ENCODE measurements around the gene LGALS3. TPM values are rescaled to one million over a fixed set of nuclear protein-coding genes. Genes with fewer than 3 reads are reported as not detected.

Gene LGALS3
- polyA plus RNA-seq, 2 of the 4 experiments (the other 2 are of a cell fraction): 60.2 to 61.0 TPM

DNA sequence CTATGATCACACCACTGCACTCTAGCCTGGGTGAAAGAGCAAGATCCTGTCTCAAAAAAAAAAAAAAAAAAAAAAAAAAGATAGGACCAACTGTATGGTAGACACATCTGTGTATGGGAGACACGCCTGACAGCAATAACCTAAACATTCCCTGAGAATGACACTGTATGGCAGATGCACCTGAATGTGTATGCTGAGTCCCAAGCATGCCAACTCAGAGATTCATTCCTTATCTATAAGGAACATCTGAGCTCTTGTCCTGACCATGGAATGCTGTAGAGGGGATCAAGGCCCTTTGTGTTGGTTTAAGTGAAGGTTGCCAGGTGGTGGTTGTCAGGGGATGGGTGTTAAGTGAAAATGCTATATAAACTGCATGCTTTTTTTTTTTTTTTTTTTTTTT lies 19.2 kb upstream of the LGALS3 start:
- WGBS (ENCODE audit: missing lambda C conversion rate): 87% methylated on average over 1 of the region's 1 CpG
- TF ChIP-seq, protein P1, sequence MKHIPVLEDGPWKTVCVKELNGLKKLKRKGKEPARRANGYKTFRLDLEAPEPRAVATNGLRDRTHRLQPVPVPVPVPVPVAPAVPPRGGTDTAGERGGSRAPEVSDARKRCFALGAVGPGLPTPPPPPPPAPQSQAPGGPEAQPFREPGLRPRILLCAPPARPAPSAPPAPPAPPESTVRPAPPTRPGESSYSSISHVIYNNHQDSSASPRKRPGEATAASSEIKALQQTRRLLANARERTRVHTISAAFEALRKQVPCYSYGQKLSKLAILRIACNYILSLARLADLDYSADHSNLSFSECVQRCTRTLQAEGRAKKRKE (CRISPR knock-in tag; IDR thresholded peaks at IDR 0.05; ENCODE audit: low read depth): no peak
- TF ChIP-seq ZFP36 (IDR thresholded peaks at IDR 0.05; ENCODE audit: borderline replicate concordance, partially characterized antibody): no peak
- TF ChIP-seq TFCP2L1 (CRISPR knock-in tag; IDR thresholded peaks at IDR 0.05): no peak
- TF ChIP-seq FOSL2 (IDR thresholded peaks at IDR 0.05): no peak
- no peak for TF ChIP-seq FOSL2 (CRISPR knock-in tag; IDR thresholded peaks at IDR 0.05)
- TF ChIP-seq SMC3 (IDR thresholded peaks at IDR 0.05): no peak
- TF ChIP-seq, protein P2, sequence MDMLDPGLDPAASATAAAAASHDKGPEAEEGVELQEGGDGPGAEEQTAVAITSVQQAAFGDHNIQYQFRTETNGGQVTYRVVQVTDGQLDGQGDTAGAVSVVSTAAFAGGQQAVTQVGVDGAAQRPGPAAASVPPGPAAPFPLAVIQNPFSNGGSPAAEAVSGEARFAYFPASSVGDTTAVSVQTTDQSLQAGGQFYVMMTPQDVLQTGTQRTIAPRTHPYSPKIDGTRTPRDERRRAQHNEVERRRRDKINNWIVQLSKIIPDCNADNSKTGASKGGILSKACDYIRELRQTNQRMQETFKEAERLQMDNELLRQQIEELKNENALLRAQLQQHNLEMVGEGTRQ (IDR thresholded peaks at IDR 0.05): no peak
- no peak for TF ChIP-seq CBX8 (IDR thresholded peaks at IDR 0.05)
- TF ChIP-seq, protein P3, sequence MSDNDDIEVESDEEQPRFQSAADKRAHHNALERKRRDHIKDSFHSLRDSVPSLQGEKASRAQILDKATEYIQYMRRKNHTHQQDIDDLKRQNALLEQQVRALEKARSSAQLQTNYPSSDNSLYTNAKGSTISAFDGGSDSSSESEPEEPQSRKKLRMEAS (IDR thresholded peaks at IDR 0.05): no peak
- TF ChIP-seq FOSB (CRISPR knock-in tag; IDR thresholded peaks at IDR 0.05): no peak
- no peak for TF ChIP-seq CBX2 (IDR thresholded peaks at IDR 0.05; ENCODE audit: borderline replicate concordance, low read depth)
- TF ChIP-seq EHMT2 (IDR thresholded peaks at IDR 0.05; ENCODE audit: low read depth): no peak
- TF ChIP-seq EHF (CRISPR knock-in tag; IDR thresholded peaks at IDR 0.05): no peak
- TF ChIP-seq, protein P4, sequence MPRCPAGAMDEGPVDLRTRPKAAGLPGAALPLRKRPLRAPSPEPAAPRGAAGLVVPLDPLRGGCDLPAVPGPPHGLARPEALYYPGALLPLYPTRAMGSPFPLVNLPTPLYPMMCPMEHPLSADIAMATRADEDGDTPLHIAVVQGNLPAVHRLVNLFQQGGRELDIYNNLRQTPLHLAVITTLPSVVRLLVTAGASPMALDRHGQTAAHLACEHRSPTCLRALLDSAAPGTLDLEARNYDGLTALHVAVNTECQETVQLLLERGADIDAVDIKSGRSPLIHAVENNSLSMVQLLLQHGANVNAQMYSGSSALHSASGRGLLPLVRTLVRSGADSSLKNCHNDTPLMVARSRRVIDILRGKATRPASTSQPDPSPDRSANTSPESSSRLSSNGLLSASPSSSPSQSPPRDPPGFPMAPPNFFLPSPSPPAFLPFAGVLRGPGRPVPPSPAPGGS (IDR thresholded peaks at IDR 0.05): no peak
- no peak for TF ChIP-seq MYC (IDR thresholded peaks at IDR 0.05; ENCODE audit: borderline replicate concordance, low read length)
- no peak for TF ChIP-seq HOXB13 (CRISPR knock-in tag; IDR thresholded peaks at IDR 0.05; ENCODE audit: low read depth)
- no peak for TF ChIP-seq EP300 (IDR thresholded peaks at IDR 0.05)
- TF ChIP-seq RCOR1 (IDR thresholded peaks at IDR 0.05; ENCODE audit: low read depth, low read length): no peak
- CTCF ChIA-PET: interaction anchor here (1.1 to 1.3 kb wide), 4 partner anchors 10 to 51 kb away, joined by 3 to 5 read pairs (median 4); no protein-coding TSS in a partner anchor
- ATAC-seq (no peak), DNase-seq (ENCODE audit: low read depth in 1 of 2, low spot score in 1 of 2) (no peak), FAIRE-seq (no peak)
- peaks cover under 1% of the 10 kb centered on the region; the same call in 1 of the 3 replicates for H3K9me3 ChIP-seq
- H3K4me3 ChIP-seq: no peak overlapping the region
- H3K4me2 ChIP-seq: no peak overlapping the region
- H3K4me1 ChIP-seq: peaks cover 14% of the 10 kb centered on the region
- no peak overlapping the region for H3K27ac ChIP-seq
- POLR2A ChIA-PET: interaction anchor here (1.3 kb wide), 1 partner anchor 20 kb away, joined by 3 read pairs; the partner anchor contains the start of gene LGALS3

DNA sequence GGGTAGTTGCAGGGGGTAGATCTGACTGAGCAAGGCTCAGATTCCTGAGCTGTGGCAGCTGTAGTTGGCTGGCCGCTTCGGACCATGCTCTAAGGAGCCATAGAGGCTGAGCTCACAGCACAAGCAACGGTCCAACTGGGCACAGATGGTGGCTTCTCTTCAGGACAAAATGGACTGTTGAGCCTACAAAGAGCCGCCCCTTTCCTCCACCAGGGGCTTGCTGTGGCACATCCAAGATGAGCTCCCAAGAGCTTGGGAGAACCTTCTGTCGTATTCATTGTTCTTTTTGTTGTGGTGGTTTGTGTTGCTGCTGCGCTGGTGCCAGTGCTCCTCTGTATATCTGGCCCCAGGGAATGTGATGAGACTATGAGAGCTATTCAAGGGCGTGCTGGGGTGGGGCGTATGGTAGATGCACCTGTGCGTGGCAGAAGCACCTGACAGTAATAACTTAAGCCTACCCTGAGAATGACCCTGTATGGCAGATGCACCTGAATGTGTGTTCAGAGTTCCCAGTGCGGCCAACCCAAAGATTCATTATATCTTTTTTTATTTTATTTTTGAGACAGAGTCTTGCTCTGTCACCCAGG lies 17.8 kb upstream of the LGALS3 start:
- H3K4me3 ChIP-seq: no peak overlapping the region
- POLR2A ChIA-PET: no interaction called here
- FAIRE-seq (no peak), ATAC-seq (peak in 1 of 2 experiments; percentile 18; a peak in 1 of 6 replicates), DNase-seq (ENCODE audit: low read depth in 1 of 2, low spot score in 1 of 2) (no peak)
- 88% methylated on average over 8 of the region's 10 CpGs for WGBS (ENCODE audit: missing lambda C conversion rate)
- TF ChIP-seq ZNF302 (CRISPR knock-in tag; IDR thresholded peaks at IDR 0.05) (no peak), RNF2 (IDR thresholded peaks at IDR 0.05; ENCODE audit: borderline replicate concordance, low read depth) (no peak), CHD4 (IDR thresholded peaks at IDR 0.05; ENCODE audit: borderline replicate concordance) (no peak), ESRRA (IDR thresholded peaks at IDR 0.05; ENCODE audit: borderline replicate concordance, low read length) (no peak), CBX8 (IDR thresholded peaks at IDR 0.05) (no peak), RAD21 (conservative IDR thresholded peaks at IDR 0.05 in 1 of 2, IDR thresholded peaks at IDR 0.05 in 1 of 2) (no peak), CBX2 (IDR thresholded peaks at IDR 0.05; ENCODE audit: borderline replicate concordance, low read depth) (no peak), RFX5 (IDR thresholded peaks at IDR 0.05) (no peak), FOSL2 (IDR thresholded peaks at IDR 0.05) (no peak), FOSL2 (CRISPR knock-in tag; IDR thresholded peaks at IDR 0.05) (no peak)
- TF ChIP-seq, protein P5, sequence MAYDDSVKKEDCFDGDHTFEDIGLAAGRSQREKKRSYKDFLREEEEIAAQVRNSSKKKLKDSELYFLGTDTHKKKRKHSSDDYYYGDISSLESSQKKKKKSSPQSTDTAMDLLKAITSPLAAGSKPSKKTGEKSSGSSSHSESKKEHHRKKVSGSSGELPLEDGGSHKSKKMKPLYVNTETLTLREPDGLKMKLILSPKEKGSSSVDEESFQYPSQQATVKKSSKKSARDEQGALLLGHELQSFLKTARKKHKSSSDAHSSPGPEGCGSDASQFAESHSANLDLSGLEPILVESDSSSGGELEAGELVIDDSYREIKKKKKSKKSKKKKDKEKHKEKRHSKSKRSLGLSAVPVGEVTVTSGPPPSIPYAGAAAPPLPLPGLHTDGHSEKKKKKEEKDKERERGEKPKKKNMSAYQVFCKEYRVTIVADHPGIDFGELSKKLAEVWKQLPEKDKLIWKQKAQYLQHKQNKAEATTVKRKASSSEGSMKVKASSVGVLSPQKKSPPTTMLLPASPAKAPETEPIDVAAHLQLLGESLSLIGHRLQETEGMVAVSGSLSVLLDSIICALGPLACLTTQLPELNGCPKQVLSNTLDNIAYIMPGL (CRISPR knock-in tag; IDR thresholded peaks at IDR 0.05; ENCODE audit: borderline replicate concordance): no peak
- TF ChIP-seq, protein P6, sequence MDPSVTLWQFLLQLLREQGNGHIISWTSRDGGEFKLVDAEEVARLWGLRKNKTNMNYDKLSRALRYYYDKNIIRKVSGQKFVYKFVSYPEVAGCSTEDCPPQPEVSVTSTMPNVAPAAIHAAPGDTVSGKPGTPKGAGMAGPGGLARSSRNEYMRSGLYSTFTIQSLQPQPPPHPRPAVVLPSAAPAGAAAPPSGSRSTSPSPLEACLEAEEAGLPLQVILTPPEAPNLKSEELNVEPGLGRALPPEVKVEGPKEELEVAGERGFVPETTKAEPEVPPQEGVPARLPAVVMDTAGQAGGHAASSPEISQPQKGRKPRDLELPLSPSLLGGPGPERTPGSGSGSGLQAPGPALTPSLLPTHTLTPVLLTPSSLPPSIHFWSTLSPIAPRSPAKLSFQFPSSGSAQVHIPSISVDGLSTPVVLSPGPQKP (IDR thresholded peaks at IDR 0.05; ENCODE audit: low read depth, low read length): no peak
- no peak overlapping the region for H3K27ac ChIP-seq
- peaks cover 14% of the 10 kb centered on the region for H3K4me1 ChIP-seq
- H3K4me2 ChIP-seq: no peak overlapping the region
- CTCF ChIA-PET: no interaction called here
- H3K9me3 ChIP-seq: no peaks in the 10 kb centered on the region
